Sigmoid colon (tissue), 4 donors: ENCODE data around the gene FAHD2B.
"Not testable (repeated sequence)": the region's sequence is repeated elsewhere in the genome, so short reads cannot be mapped to it uniquely, and the experiment has no call there.

Source experiments
- CTCF ChIP-seq, 4 experiments: fragments of 450-650 bp in 3 of 4; fragments of 200-600 bp in 1 of 4; IDR thresholded peaks; one replicate each; pipeline ENCODE4 v1.5.1; 2016 to 2019; ENCODE audit warnings: antibody characterized with exemption in 4 of 4, mild to moderate bottlenecking in 3 of 4, moderate library complexity in 2 of 4
- POLR2AphosphoS5 ChIP-seq, 4 donors: sonication (generic); formaldehyde crosslinking; IDR thresholded peaks; one replicate each; pipeline ENCODE4 v1.6.1; 2017; ENCODE audit warnings: antibody characterized with exemption in 4 of 4

GRCh38 chr2:97083516-97083915, 11.2 kb downstream of the FAHD2B start:
- not testable (repeated sequence) for TF ChIP-seq CTCF, POLR2AphosphoS5 (IDR thresholded peaks at IDR 0.05)
